SK-N-SH (cell line): ENCODE measurements around the gene WWP2. TPM values are rescaled to one million over a fixed set of nuclear protein-coding genes. Genes with fewer than 3 reads are reported as not detected.

Experiments used
- CTCF ChIA-PET: fragments of 300-600, 350-600 bp; formaldehyde crosslinking; extraction: SDS; loops from one replicate; lab custom pipeline; 2021; lab: Yijun Ruan, JAX
- POLR2A ChIA-PET: fragments of 350-600 bp; sonication (Branson Sonifier 250); formaldehyde crosslinking; extraction: SDS; loops from one replicate; lab custom pipeline; 2020; ENCODE audit warnings: antibody characterized with exemption, inconsistent platforms; lab: Yijun Ruan, JAX
- DNase-seq: peaks from one replicate; pipeline ENCODE4 v3.0.0; 2012
- H2AFZ ChIP-seq: fragments of 200-600 bp; sonication (generic); 2 replicates; pipeline ENCODE4 v1.8.1; 2016; ENCODE audit warnings: antibody characterized with exemption, mild to moderate bottlenecking, low read depth
- H3F3A ChIP-seq: fragments of 200-600 bp; sonication (generic); replicated peaks from 2 replicates; pipeline ENCODE3; 2016; ENCODE audit warnings: antibody characterized with exemption, mild to moderate bottlenecking; ENCODE audit not compliant: insufficient read depth
- H3K27ac ChIP-seq, 2 experiments: fragments of 200-500 bp in 1 of 2; fragments of 200-600 bp in 1 of 2; sonication (Bioruptor generic) in 1 of 2; sonication (generic), shearing (Covaris generic) in 1 of 2; 2 replicates each; pipeline versions ENCODE4 v1.5.1 to v1.6.1; 2014 to 2016; ENCODE audit warnings: low read depth in 2 of 2, inconsistent platforms in 1 of 2, low read length in 1 of 2, mild to moderate bottlenecking in 1 of 2, mixed read lengths in 1 of 2
- H3K27me3 ChIP-seq: fragments of 200-600 bp; sonication (generic), shearing (Covaris generic); 2 replicates; pipeline ENCODE4 v1.6.1; 2016; ENCODE audit warnings: mixed run types; ENCODE audit not compliant: insufficient read depth
- H3K36me3 ChIP-seq, 2 experiments: fragments of 200-500 bp in 1 of 2; fragments of 200-600 bp in 1 of 2; sonication (Bioruptor generic) in 1 of 2; sonication (generic) in 1 of 2; replicated peaks in 1 of 2; 2 replicates each; pipeline versions ENCODE3 to v1.5.1; 2014 to 2016; ENCODE audit warnings: low read length in 1 of 2, mild to moderate bottlenecking in 1 of 2; ENCODE audit not compliant: insufficient read depth in 2 of 2, control insufficient read depth in 1 of 2
- H3K4me1 ChIP-seq, 2 experiments: fragments of 200-500 bp in 1 of 2; fragments of 200-600 bp in 1 of 2; sonication (Bioruptor generic) in 1 of 2; sonication (generic), shearing (Covaris generic) in 1 of 2; 2 replicates each; pipeline versions ENCODE4 v1.5.1 to v1.6.1; 2014 to 2016; ENCODE audit warnings: low read depth in 1 of 2, low read length in 1 of 2, mixed run types in 1 of 2; ENCODE audit not compliant: insufficient read depth in 2 of 2, control insufficient read depth in 1 of 2
- H3K4me2 ChIP-seq: fragments of 200-600 bp; sonication (generic), shearing (Covaris generic); 2 replicates; pipeline ENCODE4 v1.6.1; 2017; ENCODE audit warnings: mixed run types
- H3K4me3 ChIP-seq, 2 experiments: fragments of 200-500 bp in 1 of 2; fragments of 200-600 bp in 1 of 2; sonication (Bioruptor generic) in 1 of 2; sonication (generic), shearing (Covaris generic) in 1 of 2; 2 replicates each; pipeline versions ENCODE4 v1.5.1 to v1.8.1; 2014 to 2016; ENCODE audit warnings: low read depth in 2 of 2, inconsistent platforms in 1 of 2, low read length in 1 of 2, mild to moderate bottlenecking in 1 of 2, mixed read lengths in 1 of 2, moderate library complexity in 1 of 2
- H3K79me2 ChIP-seq: fragments of 200-600 bp; sonication (generic); 2 replicates; pipeline ENCODE4 v1.8.1; 2017; ENCODE audit warnings: mild to moderate bottlenecking; ENCODE audit not compliant: insufficient read depth
- H3K9ac ChIP-seq: fragments of 200-600 bp; sonication (generic); 2 replicates; pipeline ENCODE4 v1.6.1; 2017; ENCODE audit warnings: mixed run types
- H3K9me2 ChIP-seq: fragments of 200-600 bp; sonication (generic); 2 replicates; pipeline ENCODE4 v1.6.1; 2017; ENCODE audit warnings: mixed run types
- H3K9me3 ChIP-seq: fragments of 200-600 bp; sonication (generic); 2 replicates; pipeline ENCODE4 v1.6.1; 2017; ENCODE audit warnings: mixed run types, mild to moderate bottlenecking, moderate library complexity
- H4K20me1 ChIP-seq: fragments of 200-600 bp; sonication (generic); 2 replicates; pipeline ENCODE4 v1.6.1; 2017; ENCODE audit warnings: mild to moderate bottlenecking, mixed run types; ENCODE audit not compliant: insufficient read depth
- ELF1 ChIP-seq: IDR thresholded peaks from 2 replicates; pipeline ENCODE4 v1.4.0; 2012
- EZH2phosphoT487 ChIP-seq: fragments of 200-600 bp; sonication (generic); IDR thresholded peaks from 2 replicates; pipeline ENCODE4 v1.6.1; 2017; ENCODE audit warnings: low read depth, mixed run types, mild to moderate bottlenecking, antibody characterized with exemption, moderate library complexity, borderline replicate concordance
- FOSL2 ChIP-seq: IDR thresholded peaks from 2 replicates; pipeline ENCODE4 v1.4.0; 2012; ENCODE audit warnings: low read depth, mild to moderate bottlenecking, moderate library complexity, borderline replicate concordance
- FOXJ3 ChIP-seq: sonication (generic); formaldehyde crosslinking; IDR thresholded peaks from 2 replicates; pipeline ENCODE4 v1.5.1; 2020; ENCODE audit warnings: mild to moderate bottlenecking, missing genetic modification reagents
- GABPA ChIP-seq: IDR thresholded peaks from 2 replicates; pipeline ENCODE4 v1.4.0; 2012; ENCODE audit warnings: low read depth, mild to moderate bottlenecking
- GATA2 ChIP-seq: sonication (generic); formaldehyde crosslinking; IDR thresholded peaks from 2 replicates; pipeline ENCODE4 v1.5.0; 2020; ENCODE audit warnings: mild to moderate bottlenecking, missing genetic modification reagents
- JUND ChIP-seq: IDR thresholded peaks from 2 replicates; pipeline ENCODE4 v1.4.0; 2012
- MXI1 ChIP-seq: IDR thresholded peaks from 2 replicates; pipeline ENCODE4 v1.6.1; 2012; ENCODE audit warnings: mild to moderate bottlenecking, low read depth, low read length, improper control_type of control experiment
- RCOR1 ChIP-seq: fragments of 150-350 bp; IDR thresholded peaks from 2 replicates; pipeline ENCODE4 v1.6.1; 2017; ENCODE audit warnings: antibody characterized with exemption, low read length
- SIN3A ChIP-seq: IDR thresholded peaks from 2 replicates; pipeline ENCODE4 v1.6.1; 2012; ENCODE audit warnings: low read depth, mild to moderate bottlenecking, low read length, moderate library complexity, borderline replicate concordance
- SMC3 ChIP-seq: IDR thresholded peaks from 2 replicates; pipeline ENCODE4 v1.6.1; 2012; ENCODE audit warnings: low read depth, low read length, improper control_type of control experiment
- TAF1 ChIP-seq: IDR thresholded peaks from 2 replicates; pipeline ENCODE4 v1.6.1; 2012; ENCODE audit warnings: low read depth, mild to moderate bottlenecking, low read length, moderate library complexity, borderline replicate concordance
- TEAD4 ChIP-seq: IDR thresholded peaks from 2 replicates; pipeline ENCODE4 v1.4.0; 2012; ENCODE audit warnings: mild to moderate bottlenecking, borderline replicate concordance; ENCODE audit not compliant: insufficient read depth
- YY1 ChIP-seq: IDR thresholded peaks from 2 replicates; pipeline ENCODE4 v1.4.0; 2012; ENCODE audit warnings: low read depth, mild to moderate bottlenecking
- WGBS: methylation state at CpG from one replicate; pipeline ENCODE4 v1.1.6; 2017; ENCODE audit warnings: low lambda C conversion rate; 5-methylcytosine and 5-hydroxymethylcytosine counted together
- polyA plus RNA-seq, 3 experiments: library from polyadenylated mRNA; depleted of rRNA; stranded (reverse); fragments of >200 nt; gene quantifications; 2 replicates each; pipeline ENCODE4 v1.2.3, GENCODE V29; 2012
- TF ChIP-seq, protein P1 (sequence below): IDR thresholded peaks from 2 replicates; pipeline ENCODE4 v1.4.0; 2012; ENCODE audit warnings: low read depth
- TF ChIP-seq, protein P2 (sequence below): IDR thresholded peaks from 2 replicates; pipeline ENCODE4 v1.4.0; 2012; ENCODE audit warnings: low read depth, borderline replicate concordance
- TF ChIP-seq, protein P3 (sequence below): IDR thresholded peaks from 2 replicates; pipeline ENCODE4; 2012
- TF ChIP-seq, protein P4 (sequence below): fragments of 200-600 bp; sonication (generic); IDR thresholded peaks from 2 replicates; pipeline ENCODE4 v1.6.1; 2017; ENCODE audit warnings: antibody characterized with exemption, mild to moderate bottlenecking, moderate library complexity
- TF ChIP-seq, protein P5 (sequence below): fragments of 150-350 bp; IDR thresholded peaks from 2 replicates; pipeline ENCODE4 v1.6.1; 2016; ENCODE audit warnings: mild to moderate bottlenecking, low read depth, low read length

WWP2 gene
- polyA plus RNA-seq, 1 of the 3 experiments (the other 2 are of a cell fraction): 13.3 TPM

DNA sequence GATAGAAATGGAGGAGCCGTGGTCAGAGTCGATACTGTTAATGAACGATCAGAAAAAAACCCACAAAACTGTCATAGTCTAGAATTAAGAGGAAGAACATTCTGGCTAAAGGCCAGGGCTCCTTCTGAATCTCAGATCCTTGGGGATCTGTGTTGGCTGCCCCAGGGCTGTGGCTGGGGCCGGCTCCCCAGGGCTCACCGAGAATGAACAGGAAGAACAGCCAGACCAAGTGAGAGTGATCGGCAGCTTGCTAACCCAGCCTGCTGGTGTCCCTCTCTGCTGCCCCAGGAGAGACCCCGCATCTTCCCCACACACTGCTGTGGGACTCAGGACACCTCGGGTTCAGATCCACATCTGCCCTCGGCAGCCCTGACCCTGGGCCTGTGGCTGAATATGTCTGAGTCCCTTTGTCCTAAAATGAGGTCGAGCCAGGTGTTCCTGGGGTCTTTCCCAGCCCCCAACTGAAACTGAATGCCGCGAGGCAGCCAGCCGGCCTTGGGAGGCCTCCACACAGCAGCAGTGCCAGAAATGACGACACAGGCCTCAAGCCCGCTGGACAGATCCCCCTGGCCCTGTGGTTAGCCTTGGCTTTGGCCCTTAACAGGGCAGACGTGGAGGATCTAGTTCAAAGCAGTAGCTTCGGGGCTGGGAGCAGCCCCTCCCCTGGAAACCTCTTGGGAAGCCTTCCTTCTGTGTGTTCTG, 165.1 kb downstream of the WWP2 start:
- H3K79me2 ChIP-seq: no peaks in the 10 kb centered on the region
- no peaks in the 10 kb centered on the region for H4K20me1 ChIP-seq
- H3K27me3 ChIP-seq: no peaks in the 10 kb centered on the region
- H3K9me3 ChIP-seq: no peaks in the 10 kb centered on the region
- peaks cover 0 to 8% of the 10 kb centered on the region in 2 experiments for H3K36me3 ChIP-seq
- H3K4me2 ChIP-seq: no peak overlapping the region
- ChIA-PET POLR2A (no interaction called here), CTCF (interaction anchor here (1.1 to 4.4 kb wide), 3 partner anchors 30 to 131 kb away, joined by 3 to 117 read pairs (median 10); no protein-coding TSS in a partner anchor)
- H2AFZ ChIP-seq: no peak overlapping the region
- H3K9me2 ChIP-seq: no peaks in the 10 kb centered on the region
- H3K4me1 ChIP-seq: no peaks in the 10 kb centered on the region; a peak in 1 of 4 replicates
- no peak overlapping the region for H3K27ac ChIP-seq
- no peak overlapping the region for H3K4me3 ChIP-seq
- 90% methylated on average over 10 of the region's 17 CpGs for WGBS
- H3K9ac ChIP-seq: no peak overlapping the region
- TF ChIP-seq TAF1 (no peak), RCOR1 (no peak), TEAD4 (no peak)
- TF ChIP-seq, protein P1, sequence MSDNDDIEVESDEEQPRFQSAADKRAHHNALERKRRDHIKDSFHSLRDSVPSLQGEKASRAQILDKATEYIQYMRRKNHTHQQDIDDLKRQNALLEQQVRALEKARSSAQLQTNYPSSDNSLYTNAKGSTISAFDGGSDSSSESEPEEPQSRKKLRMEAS: no peak
- H3F3A ChIP-seq: no peaks in the 10 kb centered on the region
- DNase-seq: no peak

DNA sequence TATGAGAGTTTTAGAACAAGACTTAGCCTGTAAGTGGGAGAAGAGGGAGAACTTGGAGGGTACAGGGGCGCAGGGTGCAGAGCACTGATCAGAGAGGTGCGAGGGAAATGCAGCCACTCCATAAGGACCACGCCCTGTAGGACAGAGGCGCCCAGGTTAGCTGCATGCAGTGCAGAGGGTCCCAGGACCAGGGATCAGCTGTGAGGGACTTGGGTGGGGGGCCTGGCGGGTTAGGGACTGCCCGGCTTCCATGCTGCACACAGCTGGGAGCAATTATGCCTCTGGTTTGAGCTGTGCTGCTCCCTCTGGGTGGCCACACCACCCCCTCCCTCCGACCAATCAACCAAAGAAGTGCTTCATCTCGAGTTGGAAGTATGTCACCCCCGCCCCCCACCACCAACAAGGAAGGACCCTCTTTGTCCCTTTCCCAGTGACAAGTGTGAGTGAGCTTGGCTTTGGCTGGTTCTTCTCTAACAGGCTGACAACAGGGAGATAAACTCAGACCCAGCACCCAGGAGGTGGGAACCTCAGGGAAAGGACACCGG, 166.8 kb downstream of the WWP2 start:
- Histone ChIP-seq H3K4me1 (no peaks in the 10 kb centered on the region; a peak in 1 of 4 replicates), H3K9me3 (no peaks in the 10 kb centered on the region), H3K27me3 (no peaks in the 10 kb centered on the region), H4K20me1 (no peaks in the 10 kb centered on the region), H3F3A (no peaks in the 10 kb centered on the region), H2AFZ (no peak overlapping the region), H3K4me3 (no peak overlapping the region), H3K9ac (no peak overlapping the region), H3K79me2 (no peaks in the 10 kb centered on the region), H3K36me3 (peaks cover 0 to 11% of the 10 kb centered on the region in 2 experiments), H3K27ac (no peak overlapping the region), H3K4me2 (no peak overlapping the region), H3K9me2 (no peaks in the 10 kb centered on the region)
- ChIA-PET CTCF (interaction anchor here (0.6 to 4.4 kb wide), 11 partner anchors 10 to 157 kb away, joined by 3 to 117 read pairs (median 9); no protein-coding TSS in a partner anchor), POLR2A (no interaction called here)
- DNase-seq: no peak
- WGBS: 94% methylated on average over 9 of the region's 10 CpGs
- TF ChIP-seq, protein P2, sequence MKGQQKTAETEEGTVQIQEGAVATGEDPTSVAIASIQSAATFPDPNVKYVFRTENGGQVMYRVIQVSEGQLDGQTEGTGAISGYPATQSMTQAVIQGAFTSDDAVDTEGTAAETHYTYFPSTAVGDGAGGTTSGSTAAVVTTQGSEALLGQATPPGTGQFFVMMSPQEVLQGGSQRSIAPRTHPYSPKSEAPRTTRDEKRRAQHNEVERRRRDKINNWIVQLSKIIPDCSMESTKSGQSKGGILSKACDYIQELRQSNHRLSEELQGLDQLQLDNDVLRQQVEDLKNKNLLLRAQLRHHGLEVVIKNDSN: no peak
- TF ChIP-seq FOXJ3 (no peak), JUND (no peak), SIN3A (no peak), GATA2 (CRISPR knock-in tag) (no peak), YY1 (no peak), SMC3 (no peak), ELF1 (no peak), EZH2phosphoT487 (no peak), TEAD4 (no peak), GABPA (no peak), FOSL2 (no peak), MXI1 (no peak)
- TF ChIP-seq, protein P3, sequence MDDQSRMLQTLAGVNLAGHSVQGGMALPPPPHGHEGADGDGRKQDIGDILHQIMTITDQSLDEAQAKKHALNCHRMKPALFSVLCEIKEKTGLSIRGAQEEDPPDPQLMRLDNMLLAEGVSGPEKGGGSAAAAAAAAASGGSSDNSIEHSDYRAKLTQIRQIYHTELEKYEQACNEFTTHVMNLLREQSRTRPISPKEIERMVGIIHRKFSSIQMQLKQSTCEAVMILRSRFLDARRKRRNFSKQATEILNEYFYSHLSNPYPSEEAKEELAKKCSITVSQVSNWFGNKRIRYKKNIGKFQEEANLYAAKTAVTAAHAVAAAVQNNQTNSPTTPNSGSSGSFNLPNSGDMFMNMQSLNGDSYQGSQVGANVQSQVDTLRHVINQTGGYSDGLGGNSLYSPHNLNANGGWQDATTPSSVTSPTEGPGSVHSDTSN: no peak
- TF ChIP-seq, protein P4, sequence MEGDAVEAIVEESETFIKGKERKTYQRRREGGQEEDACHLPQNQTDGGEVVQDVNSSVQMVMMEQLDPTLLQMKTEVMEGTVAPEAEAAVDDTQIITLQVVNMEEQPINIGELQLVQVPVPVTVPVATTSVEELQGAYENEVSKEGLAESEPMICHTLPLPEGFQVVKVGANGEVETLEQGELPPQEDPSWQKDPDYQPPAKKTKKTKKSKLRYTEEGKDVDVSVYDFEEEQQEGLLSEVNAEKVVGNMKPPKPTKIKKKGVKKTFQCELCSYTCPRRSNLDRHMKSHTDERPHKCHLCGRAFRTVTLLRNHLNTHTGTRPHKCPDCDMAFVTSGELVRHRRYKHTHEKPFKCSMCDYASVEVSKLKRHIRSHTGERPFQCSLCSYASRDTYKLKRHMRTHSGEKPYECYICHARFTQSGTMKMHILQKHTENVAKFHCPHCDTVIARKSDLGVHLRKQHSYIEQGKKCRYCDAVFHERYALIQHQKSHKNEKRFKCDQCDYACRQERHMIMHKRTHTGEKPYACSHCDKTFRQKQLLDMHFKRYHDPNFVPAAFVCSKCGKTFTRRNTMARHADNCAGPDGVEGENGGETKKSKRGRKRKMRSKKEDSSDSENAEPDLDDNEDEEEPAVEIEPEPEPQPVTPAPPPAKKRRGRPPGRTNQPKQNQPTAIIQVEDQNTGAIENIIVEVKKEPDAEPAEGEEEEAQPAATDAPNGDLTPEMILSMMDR: no peak
- TF ChIP-seq, protein P1: no peak
- TF ChIP-seq, protein P5, sequence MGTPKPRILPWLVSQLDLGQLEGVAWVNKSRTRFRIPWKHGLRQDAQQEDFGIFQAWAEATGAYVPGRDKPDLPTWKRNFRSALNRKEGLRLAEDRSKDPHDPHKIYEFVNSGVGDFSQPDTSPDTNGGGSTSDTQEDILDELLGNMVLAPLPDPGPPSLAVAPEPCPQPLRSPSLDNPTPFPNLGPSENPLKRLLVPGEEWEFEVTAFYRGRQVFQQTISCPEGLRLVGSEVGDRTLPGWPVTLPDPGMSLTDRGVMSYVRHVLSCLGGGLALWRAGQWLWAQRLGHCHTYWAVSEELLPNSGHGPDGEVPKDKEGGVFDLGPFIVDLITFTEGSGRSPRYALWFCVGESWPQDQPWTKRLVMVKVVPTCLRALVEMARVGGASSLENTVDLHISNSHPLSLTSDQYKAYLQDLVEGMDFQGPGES: no peak
